Astrocyte of the spinal cord (primary cell): Measurements from ENCODE around the gene LRCH1.
A peak's percentile ranks its signal among the peaks of the same experiment; 100 is the strongest.

Source experiments
- DNase-seq: peaks from one replicate; pipeline ENCODE4 v3.0.0; 2011; ENCODE audit warnings: low read depth, low spot score
- H3K4me3 ChIP-seq: 2 replicates; pipeline ENCODE4 v1.5.1; 2011; ENCODE audit warnings: low read depth, mild to moderate bottlenecking, low read length, moderate library complexity
- in situ Hi-C: cut with HindIII; loops from 2 replicates; pipeline ENCODE4 v1.10.0; 2017; ENCODE audit warnings: low sequenced_read_pairs
- TF ChIP-seq, protein P1 (sequence below): IDR thresholded peaks from 2 replicates; pipeline ENCODE4 v1.5.1; 2012; ENCODE audit warnings: low read depth, mild to moderate bottlenecking, low read length, inconsistent platforms

The LRCH1 gene

DNA sequence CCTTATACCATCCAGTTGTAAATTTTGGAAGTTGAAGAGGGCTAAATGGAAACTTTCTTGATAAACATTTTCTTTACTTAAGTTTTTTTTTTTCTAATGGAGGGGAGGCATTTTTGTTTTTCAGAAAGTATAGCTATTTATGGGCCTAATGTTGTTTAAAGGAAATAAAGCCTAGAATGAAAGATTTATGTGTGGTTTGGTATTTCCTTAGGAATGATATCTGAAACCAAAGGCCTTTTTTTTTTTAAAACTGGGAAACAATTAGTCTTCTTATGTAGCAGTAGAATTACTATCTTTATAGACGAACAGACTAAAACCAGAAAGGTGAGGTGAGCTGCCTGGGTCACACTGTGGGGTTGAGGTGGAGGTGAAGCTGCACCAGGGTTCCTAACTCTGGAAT lies 163.9 kb downstream of the LRCH1 start:
- no peak overlapping the region for H3K4me3 ChIP-seq
- DNase-seq: peak; percentile 9
- in situ Hi-C loops: no loop called here
- TF ChIP-seq, protein P1, sequence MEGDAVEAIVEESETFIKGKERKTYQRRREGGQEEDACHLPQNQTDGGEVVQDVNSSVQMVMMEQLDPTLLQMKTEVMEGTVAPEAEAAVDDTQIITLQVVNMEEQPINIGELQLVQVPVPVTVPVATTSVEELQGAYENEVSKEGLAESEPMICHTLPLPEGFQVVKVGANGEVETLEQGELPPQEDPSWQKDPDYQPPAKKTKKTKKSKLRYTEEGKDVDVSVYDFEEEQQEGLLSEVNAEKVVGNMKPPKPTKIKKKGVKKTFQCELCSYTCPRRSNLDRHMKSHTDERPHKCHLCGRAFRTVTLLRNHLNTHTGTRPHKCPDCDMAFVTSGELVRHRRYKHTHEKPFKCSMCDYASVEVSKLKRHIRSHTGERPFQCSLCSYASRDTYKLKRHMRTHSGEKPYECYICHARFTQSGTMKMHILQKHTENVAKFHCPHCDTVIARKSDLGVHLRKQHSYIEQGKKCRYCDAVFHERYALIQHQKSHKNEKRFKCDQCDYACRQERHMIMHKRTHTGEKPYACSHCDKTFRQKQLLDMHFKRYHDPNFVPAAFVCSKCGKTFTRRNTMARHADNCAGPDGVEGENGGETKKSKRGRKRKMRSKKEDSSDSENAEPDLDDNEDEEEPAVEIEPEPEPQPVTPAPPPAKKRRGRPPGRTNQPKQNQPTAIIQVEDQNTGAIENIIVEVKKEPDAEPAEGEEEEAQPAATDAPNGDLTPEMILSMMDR: no peak

DNA sequence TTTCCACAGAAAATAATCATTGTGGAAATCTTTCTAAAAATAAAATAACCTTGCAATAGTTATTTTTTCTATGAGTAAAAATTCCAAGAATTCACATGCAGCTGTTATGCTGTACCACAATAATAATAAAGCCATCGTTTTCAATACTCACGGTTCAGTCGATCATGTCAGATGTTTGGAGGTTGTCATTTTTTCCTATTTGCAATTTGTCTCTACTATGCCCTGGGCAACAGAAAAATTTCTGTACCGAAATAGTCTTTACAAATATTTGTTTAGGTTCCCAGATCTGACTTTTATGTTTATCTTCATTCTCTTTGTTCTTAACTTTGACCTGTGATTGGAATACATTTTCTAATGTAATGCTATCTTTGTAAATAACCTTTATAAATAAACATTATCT lies 164.3 kb downstream of the LRCH1 start:
- no peak overlapping the region for H3K4me3 ChIP-seq
- TF ChIP-seq, protein P1: no peak
- in situ Hi-C loops: no loop called here
- DNase-seq: no peak

DNA sequence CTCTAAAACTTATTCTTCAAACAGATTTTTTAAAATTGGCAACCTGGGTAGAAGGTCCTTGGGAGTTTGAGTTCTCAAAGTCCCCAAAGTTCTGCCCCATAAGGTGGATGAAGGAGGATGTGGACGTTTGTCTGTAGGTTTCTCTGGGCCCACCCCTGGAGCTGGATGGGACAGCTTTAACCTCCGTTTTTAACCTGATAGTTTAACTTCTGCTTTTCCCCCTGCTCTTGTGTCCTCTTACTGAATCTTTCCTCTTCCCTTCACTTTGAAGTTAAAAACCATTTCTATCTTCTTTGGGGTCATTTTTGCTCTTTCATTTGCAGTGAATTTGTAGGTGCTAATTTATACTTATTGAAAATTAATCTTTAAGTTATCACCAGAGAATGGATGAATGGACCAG lies 164.9 kb downstream of the LRCH1 start:
- in situ Hi-C loops: no loop called here
- no peak overlapping the region for H3K4me3 ChIP-seq
- TF ChIP-seq, protein P1: no peak
- DNase-seq: no peak

DNA sequence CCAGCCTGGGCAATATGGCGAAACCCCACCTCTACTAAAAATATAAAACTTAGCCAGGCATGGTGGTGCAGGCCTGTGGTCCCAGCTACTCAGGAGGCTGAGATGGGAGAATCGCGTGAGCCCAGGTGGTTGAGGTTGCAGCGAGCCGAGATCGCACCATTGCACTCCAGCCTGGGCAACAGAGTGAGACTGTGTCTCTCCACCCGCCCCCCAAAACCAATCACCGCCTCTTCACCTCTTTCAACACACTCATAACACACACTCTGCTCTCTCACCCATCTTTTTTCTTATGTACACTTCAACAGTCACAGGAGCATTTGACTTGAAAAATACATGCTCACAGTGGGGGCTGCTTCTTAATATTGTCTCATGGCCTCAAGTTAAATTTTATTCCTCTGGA lies 167.2 kb downstream of the LRCH1 start:
- no peak for DNase-seq
- TF ChIP-seq, protein P1: no peak
- no peak overlapping the region for H3K4me3 ChIP-seq
- in situ Hi-C loops: no loop called here

DNA sequence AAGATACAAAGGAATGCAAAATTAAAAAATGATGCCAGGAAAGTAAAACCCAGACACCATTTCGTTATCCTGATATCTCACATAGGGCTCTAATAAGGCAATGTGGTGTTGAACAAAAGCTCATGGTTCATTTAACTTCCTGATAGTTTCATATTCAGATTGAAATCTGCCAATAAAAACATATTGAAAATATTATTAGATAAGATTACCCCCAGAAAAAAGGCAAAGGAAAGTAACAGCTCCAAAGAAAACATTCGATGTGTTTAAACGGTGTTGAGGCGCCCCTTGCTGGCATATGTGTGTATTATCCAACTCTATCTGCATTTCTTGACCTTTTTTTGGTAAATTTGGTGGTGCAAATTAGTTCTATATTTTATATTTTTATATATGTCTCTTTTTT lies 168.1 kb downstream of the LRCH1 start:
- in situ Hi-C loops: no loop called here
- H3K4me3 ChIP-seq: no peak overlapping the region
- TF ChIP-seq, protein P1: peak; percentile 54
- DNase-seq: peak; percentile 46

DNA sequence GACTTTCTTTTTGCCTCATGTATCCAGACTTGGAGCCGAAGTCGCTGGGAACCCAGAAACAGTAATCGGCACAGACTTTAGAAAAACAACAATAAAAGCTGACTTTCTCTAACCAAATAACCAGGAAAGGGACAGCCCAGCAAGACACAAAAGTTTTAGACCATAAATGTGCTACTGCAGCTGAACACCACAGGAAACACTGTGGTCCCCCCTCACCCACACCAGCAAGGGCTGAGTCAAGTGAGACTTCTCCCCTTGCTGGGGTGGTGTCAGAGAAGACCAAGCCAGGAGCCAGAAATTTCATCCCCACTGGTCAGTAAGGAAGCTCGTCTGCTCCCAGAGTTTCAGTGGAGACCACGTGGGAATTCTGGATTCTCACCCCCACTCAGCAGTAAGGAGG lies 173.4 kb downstream of the LRCH1 start:
- in situ Hi-C loops: no loop called here
- no peak for DNase-seq
- TF ChIP-seq, protein P1: no peak
- no peak overlapping the region for H3K4me3 ChIP-seq

DNA sequence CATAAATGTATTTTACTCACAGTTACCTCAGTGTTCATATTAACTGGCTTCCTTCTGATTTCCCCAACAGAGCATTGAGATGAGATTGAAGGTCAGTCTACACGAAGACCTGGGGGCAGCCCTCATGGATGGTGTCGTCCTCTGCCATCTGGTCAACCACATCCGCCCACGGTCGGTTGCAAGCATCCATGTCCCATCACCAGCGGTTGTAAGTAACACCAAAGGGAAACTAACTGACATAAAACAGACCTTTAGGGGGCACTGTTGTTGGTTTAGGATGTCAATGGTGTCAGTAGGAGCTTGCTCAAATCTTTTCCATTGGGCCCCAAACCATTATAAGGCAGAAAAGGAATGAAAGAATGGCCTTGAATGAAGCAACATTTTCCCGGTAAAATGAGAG lies 175.8 kb downstream of the LRCH1 start:
- H3K4me3 ChIP-seq: no peak overlapping the region
- in situ Hi-C loops: no loop called here
- TF ChIP-seq, protein P1: peak; percentile 23
- no peak for DNase-seq
